IPS-18c (cell line): ENCODE measurements around the gene CSTF1.
"Not testable (repeated sequence)": the region's sequence is repeated elsewhere in the genome, so short reads cannot be mapped to it uniquely, and the experiment has no call there.

ENCODE experiments used
- H3K4me3 ChIP-seq: 2 replicates; pipeline ENCODE4 v1.7.0; 2013; ENCODE audit warnings: low read depth, mild to moderate bottlenecking, low read length, moderate library complexity; ENCODE audit not compliant: insufficient read depth
- H3K9me3 ChIP-seq: one replicate; pipeline ENCODE4 v1.6.1; 2013; ENCODE audit warnings: mild to moderate bottlenecking, low read length, moderate library complexity; ENCODE audit not compliant: control insufficient read depth, insufficient read depth

CSTF1 gene

GRCh38 chr20:56391596-56392131 is 781 bp upstream of the CSTF1 start:
- Histone ChIP-seq H3K4me3 (peak overlapping the region; percentile 95), H3K9me3 (no peaks in the 10 kb centered on the region)

- Histone ChIP-seq H3K4me3 (peak overlapping the region; percentile 95), H3K9me3 (no peaks in the 10 kb centered on the region)
Measured at GRCh38 chr20:56392881-56393482, 537 bp downstream of the CSTF1 start.

GRCh38 chr20:56393653-56394052 is 1.2 kb downstream of the CSTF1 start:
- H3K4me3 ChIP-seq, result peak overlapping the region; percentile 95
- no peaks in the 10 kb centered on the region for H3K9me3 ChIP-seq

- Histone ChIP-seq H3K9me3 (no peaks in the 10 kb centered on the region), H3K4me3 (no peak overlapping the region)
Measured at GRCh38 chr20:56395166-56395565, 2.7 kb downstream of the CSTF1 start.

GRCh38 chr20:56400001-56400640 is 7.7 kb downstream of the CSTF1 start:
- Histone ChIP-seq H3K4me3 (no peak overlapping the region), H3K9me3 (no peaks in the 10 kb centered on the region)

- Histone ChIP-seq H3K9me3 (no peaks in the 10 kb centered on the region), H3K4me3 (no peak overlapping the region)
Measured at GRCh38 chr20:56403465-56403864, 11.0 kb downstream of the CSTF1 start.

GRCh38 chr20:56405356-56405755 is 12.9 kb downstream of the CSTF1 start:
- H3K4me3 ChIP-seq, H3K9me3 ChIP-seq: not testable (repeated sequence)

- no peak overlapping the region for H3K4me3 ChIP-seq
- H3K9me3 ChIP-seq, result no peaks in the 10 kb centered on the region
Measured at GRCh38 chr20:56406910-56407309, 14.5 kb downstream of the CSTF1 start.

GRCh38 chr20:56409521-56409920 is 17.1 kb downstream of the CSTF1 start:
- Histone ChIP-seq H3K9me3 (no peaks in the 10 kb centered on the region), H3K4me3 (no peak overlapping the region)

- Histone ChIP-seq H3K4me3 (no peak overlapping the region), H3K9me3 (no peaks in the 10 kb centered on the region)
Measured at GRCh38 chr20:56409956-56410355, 17.5 kb downstream of the CSTF1 start.

- H3K4me3 ChIP-seq, H3K9me3 ChIP-seq: not testable (repeated sequence)
Measured at GRCh38 chr20:56411287-56411686, 18.8 kb downstream of the CSTF1 start.

- H3K9me3 ChIP-seq, result no peaks in the 10 kb centered on the region
- H3K4me3 ChIP-seq, result no peak within 1 kb of the TSS
Measured at GRCh38 chr20:56411759-56412472, 19.5 kb downstream of the CSTF1 start, which contains the start of gene CASS4. CASS4 (plus strand) TSS chr20:56412260; CDS start chr20:56412459, 199 bp downstream.

GRCh38 chr20:56412473-56412790 is 20.0 kb downstream of the CSTF1 start:
- no peak overlapping the region for H3K4me3 ChIP-seq
- no peaks in the 10 kb centered on the region for H3K9me3 ChIP-seq

- Histone ChIP-seq H3K4me3 (no peak overlapping the region), H3K9me3 (no peaks in the 10 kb centered on the region)
Measured at GRCh38 chr20:56412949-56413348, 20.5 kb downstream of the CSTF1 start.

- H3K9me3 ChIP-seq, result no peaks in the 10 kb centered on the region
- no peak overlapping the region for H3K4me3 ChIP-seq
Measured at GRCh38 chr20:56414842-56415765, 22.7 kb downstream of the CSTF1 start.

- H3K4me3 ChIP-seq, result no peak overlapping the region
- H3K9me3 ChIP-seq, result no peaks in the 10 kb centered on the region
Measured at GRCh38 chr20:56417402-56417801, 25.0 kb downstream of the CSTF1 start.

GRCh38 chr20:56417911-56418310 is 25.5 kb downstream of the CSTF1 start:
- Histone ChIP-seq H3K9me3 (no peaks in the 10 kb centered on the region), H3K4me3 (no peak overlapping the region)
